K562 (cell line): ENCODE results near the gene PIP5KL1. TPM values are rescaled to one million over a fixed set of nuclear protein-coding genes. Genes with fewer than 3 reads are reported as not detected.

ENCODE experiments used
- ATAC-seq: fragments of 200-7000 bp; cut with Tn5 transposase; 3 replicates; pipeline ENCODE4 v1.9.1; 2020; ENCODE audit warnings: moderate library complexity
- BruUV-seq: library from RNA; stranded (reverse); fragments of 400-500 nt; replicated peaks from 2 replicates; lab custom pipeline; 2021; lab: Mats Ljungman, UMichigan
- CTCF ChIA-PET: fragments of 300-600 bp; formaldehyde crosslinking; extraction: SDS; loops from one replicate; lab custom pipeline; 2021; ENCODE audit warnings: low intra/inter-chr PET ratio; lab: Yijun Ruan, JAX
- POLR2A ChIA-PET: fragments of 300-600, 350-650 bp; sonication (Branson Sonifier 250); formaldehyde crosslinking; extraction: SDS; loops from one replicate; lab custom pipeline; 2021; ENCODE audit warnings: antibody characterized with exemption, inconsistent platforms; lab: Yijun Ruan, JAX
- DNase-seq, 4 experiments: peaks; one replicate each; pipeline versions ENCODE4 v3.0.0 to v3.0.0-alpha.2; 2011 to 2018; ENCODE audit warnings: low spot score in 3 of 4, mixed read lengths in 3 of 4; ENCODE audit errors: extremely low read depth in 1 of 4
- FAIRE-seq: peaks from 2 replicates; lab custom pipeline; 2011; peaks lifted over from hg19 to GRCh38; lab: Jason Lieb, UNC
- H2AFZ ChIP-seq: 2 replicates; pipeline ENCODE4 v1.6.0; 2011; ENCODE audit warnings: low read depth, low read length, control low read depth, inconsistent platforms
- H3K27ac ChIP-seq: fragments of 200-600 bp; 3 replicates; pipeline ENCODE4 v1.8.0; 2011; ENCODE audit warnings: low read depth, mild to moderate bottlenecking, control low read depth, inconsistent platforms, low read length, moderate library complexity, mixed read lengths; ENCODE audit errors: extremely low read depth
- H3K27me3 ChIP-seq, 2 experiments: fragments of 300-600 bp in 1 of 2; 2 replicates in 1 of 2; 3 replicates in 1 of 2; pipeline versions ENCODE4 v1.6.0 to v1.8.0; 2011; ENCODE audit warnings: inconsistent platforms in 2 of 2, low read length in 2 of 2, mild to moderate bottlenecking in 1 of 2, mixed read lengths in 1 of 2, moderate library complexity in 1 of 2; ENCODE audit not compliant: control insufficient read depth in 2 of 2, insufficient read depth in 2 of 2
- H3K36me3 ChIP-seq: fragments of 300-600 bp; 3 replicates; pipeline ENCODE4 v1.8.0; 2011; ENCODE audit warnings: mild to moderate bottlenecking, low read length, inconsistent platforms; ENCODE audit not compliant: control insufficient read depth, insufficient read depth
- H3K4me1 ChIP-seq, 2 experiments: fragments of 200-600 bp in 1 of 2; replicated peaks in 1 of 2; 2 replicates in 1 of 2; 3 replicates in 1 of 2; pipeline versions ENCODE4 v1.5.1 to v1.8.0; 2011; ENCODE audit warnings: inconsistent platforms in 2 of 2, low read length in 2 of 2, mild to moderate bottlenecking in 1 of 2, mixed read lengths in 1 of 2, moderate library complexity in 1 of 2; ENCODE audit not compliant: control insufficient read depth in 2 of 2, insufficient read depth in 2 of 2
- H3K4me2 ChIP-seq: 2 replicates; pipeline ENCODE4 v1.6.1; 2011; ENCODE audit warnings: low read length, control low read depth, inconsistent platforms, mixed read lengths; ENCODE audit not compliant: insufficient read depth
- H3K4me3 ChIP-seq: fragments of 200-600 bp; sonication (generic), shearing (Covaris generic); 2 replicates; pipeline ENCODE4 v1.5.1; 2016; ENCODE audit warnings: control low read depth, inconsistent platforms
- H3K79me2 ChIP-seq: fragments of 200-600 bp; 3 replicates; pipeline ENCODE4 v1.8.0; 2011; ENCODE audit warnings: low read length, inconsistent platforms; ENCODE audit not compliant: control insufficient read depth, insufficient read depth
- H3K9ac ChIP-seq, 2 experiments: 2 replicates each; pipeline versions ENCODE4 v1.6.0 to v1.6.1; 2011; ENCODE audit warnings: low read depth in 2 of 2, low read length in 2 of 2, control low read depth in 1 of 2, inconsistent platforms in 1 of 2, mild to moderate bottlenecking in 1 of 2, mixed read lengths in 1 of 2; ENCODE audit not compliant: insufficient read depth in 1 of 2
- H3K9me1 ChIP-seq: one replicate; pipeline ENCODE4 v1.6.0; 2011; ENCODE audit warnings: inconsistent platforms, mild to moderate bottlenecking, low read length, moderate library complexity; ENCODE audit not compliant: control insufficient read depth, insufficient read depth
- H3K9me3 ChIP-seq: replicated peaks from 2 replicates; pipeline ENCODE4 v1.5.1; 2011; ENCODE audit warnings: low read depth, low read length, inconsistent platforms; ENCODE audit not compliant: control insufficient read depth, insufficient read depth
- H4K20me1 ChIP-seq: replicated peaks from 2 replicates; pipeline ENCODE4 v1.6.1; 2011; ENCODE audit warnings: low read length, inconsistent platforms, mixed read lengths; ENCODE audit not compliant: control insufficient read depth, insufficient read depth
- HEY1 ChIP-seq: fragments of 250-450 bp; sonication (Bioruptor Pico); IDR thresholded peaks from 2 replicates; pipeline ENCODE4 v1.5.0; 2020; ENCODE audit warnings: mild to moderate bottlenecking, moderate library complexity, borderline replicate concordance
- HNRNPUL1 ChIP-seq: fragments of 200-400 bp; formaldehyde crosslinking; IDR thresholded peaks from 2 replicates; pipeline ENCODE4 v1.6.1; 2017; ENCODE audit warnings: low read length
- MBD1 ChIP-seq: fragments of 250-450 bp; sonication (Bioruptor Pico); IDR thresholded peaks from 2 replicates; pipeline ENCODE4 v1.8.0; 2022; ENCODE audit warnings: inconsistent platforms
- PBX2 ChIP-seq, 2 experiments: IDR thresholded peaks in 1 of 2; conservative IDR thresholded peaks in 1 of 2; 2 replicates each; pipeline ENCODE4 v1.6.1; 2016; ENCODE audit warnings: low read depth in 2 of 2, mild to moderate bottlenecking in 1 of 2, missing compliant biosample characterization in 1 of 2, missing genetic modification characterization in 1 of 2, moderate library complexity in 1 of 2
- PHB ChIP-seq: fragments of 250-450 bp; sonication (Bioruptor Pico); IDR thresholded peaks from 2 replicates; pipeline ENCODE4 v1.5.0; 2021
- SIN3A ChIP-seq, 2 experiments: fragments of 150-350 bp in 1 of 2; IDR thresholded peaks; 2 replicates each; pipeline ENCODE4 v1.6.1; 2011 to 2016; ENCODE audit warnings: borderline replicate concordance in 2 of 2, low read depth in 2 of 2, low read length in 2 of 2, mild to moderate bottlenecking in 2 of 2, moderate library complexity in 2 of 2; ENCODE audit not compliant: control insufficient read depth in 1 of 2
- SMC3 ChIP-seq: conservative IDR thresholded peaks from 2 replicates; pipeline ENCODE4 v1.6.1; 2011; ENCODE audit warnings: low read depth, low read length, improper control_type of control experiment; ENCODE audit not compliant: insufficient read depth
- SP1 ChIP-seq: sonication (generic); formaldehyde crosslinking; IDR thresholded peaks from 2 replicates; pipeline ENCODE4 v1.8.1; 2022; ENCODE audit warnings: mild to moderate bottlenecking, missing genetic modification reagents
- ZNF830 ChIP-seq: fragments of 250-450 bp; sonication (Bioruptor Pico); IDR thresholded peaks from 2 replicates; pipeline ENCODE4 v1.5.0; 2021; ENCODE audit warnings: mild to moderate bottlenecking
- WGBS: fragments of 100-300 bp; shearing (Covaris generic); methylation state at CpG from one replicate; pipeline ENCODE4 v1.1.6; 2016; ENCODE audit warnings: low coverage, mixed read lengths; ENCODE audit not compliant: insufficient coverage; ENCODE audit errors: missing lambda C conversion rate; 5-methylcytosine and 5-hydroxymethylcytosine counted together
- in situ Hi-C: fragments of 300-500 bp; cut with MboI; formaldehyde crosslinking; loops from 4 replicates; pipeline ENCODE4 v1.15.0; 2018; ENCODE audit warnings: inconsistent platforms, mixed read lengths
- intact Hi-C: fragments of 100-400 bp; cut with micrococcal nuclease; formaldehyde crosslinking; loops from 2 replicates; pipeline ENCODE4 v1.14.2; 2022
- polyA plus RNA-seq, 8 experiments: library from polyadenylated mRNA; depleted of rRNA in 4 of 8; stranded (reverse) in 5 of 8; unstranded in 3 of 8; fragments of >200 nt; fragmentation: Nextera tagmentation in 2 of 8; fragmentation: Illumina TruSeq in 1 of 8; extraction: Ambion mirVana in 2 of 8; extraction: Trizol in 1 of 8; gene quantifications; 2 replicates each; pipeline versions ENCODE4 v1.2.1 to v1.2.3, GENCODE V29; 2011 to 2014; ENCODE audit warnings: inconsistent platforms in 1 of 8, missing spikeins in 1 of 8
- total RNA-seq, 7 experiments: library from RNA; depleted of rRNA in 6 of 7; stranded (reverse); fragments of >200 nt in 6 of 7; fragmentation: Illumina TruSeq in 2 of 7; extraction: Trizol in 2 of 7; gene quantifications; 2 replicates each; pipeline versions ENCODE4 v1.2.1 to v1.2.3, GENCODE V29; 2011 to 2021; ENCODE audit warnings: low replicate concordance in 1 of 7

Gene PIP5KL1
- total and polyA plus RNA-seq, 9 of the 15 experiments (the other 6 are each of a cell fraction or from before 2014, with no cell fraction given) = 0.18 to 4.8 (median 1.2) TPM

GRCh38 chr9:127917603-127918002 is 13.0 kb downstream of the PIP5KL1 start:
- ChIA-PET CTCF (no interaction called here), POLR2A (interaction anchor here (1.0 to 1.2 kb wide), 3 partner anchors 13 to 19 kb away, joined by 3 to 5 read pairs (median 4); no protein-coding TSS in a partner anchor)
- H3K9me3 ChIP-seq = no peaks in the 10 kb centered on the region
- TF ChIP-seq PHB (CRISPR knock-in tag) = no peak
- no peak for TF ChIP-seq SP1
- no peak for TF ChIP-seq HEY1 (CRISPR knock-in tag)
- TF ChIP-seq HNRNPUL1 = no peak
- no peak for TF ChIP-seq SMC3
- no peak for TF ChIP-seq SIN3A (IDR thresholded peaks at IDR 0.05; ENCODE audit: borderline replicate concordance in 2 of 2, control insufficient read depth in 1 of 2, low read depth in 2 of 2, low read length in 2 of 2)
- no peak for TF ChIP-seq PBX2 (CRISPR knock-in tag; IDR thresholded peaks at IDR 0.05; ENCODE audit: low read depth)
- no peak for TF ChIP-seq PBX2 (tag; conservative IDR thresholded peaks at IDR 0.05; ENCODE audit: low read depth)
- no peak for TF ChIP-seq ZNF830
- no peak for TF ChIP-seq MBD1 (CRISPR knock-in tag)
- H3K27ac ChIP-seq = no peak overlapping the region
- 46% methylated on average over 6 of the region's 6 CpGs for WGBS
- H3K4me2 ChIP-seq = peak overlapping the region; percentile 71; the same call in 1 of the 2 replicates
- no peaks in the 10 kb centered on the region for H3K9me1 ChIP-seq
- ATAC-seq (no peak), DNase-seq (no peak), FAIRE-seq (no peak)
- H3K36me3 ChIP-seq = peaks cover 16% of the 10 kb centered on the region; the same call in 2 of the 3 replicates
- H2AFZ ChIP-seq = peak overlapping the region; percentile 63
- H4K20me1 ChIP-seq = no peaks in the 10 kb centered on the region
- BruUV-seq = no TSS peak
- intact Hi-C loops = loop anchor here (2.0 to 10.0 kb wide), 3 partner anchors 21 to 413 kb away; no protein-coding TSS in a partner anchor
- H3K9ac ChIP-seq = peak overlapping the region in 1 of 2 experiments; percentile 58; a peak in 1 of 4 replicates
- peaks cover 17% of the 10 kb centered on the region for H3K79me2 ChIP-seq
- H3K27me3 ChIP-seq = no peaks in the 10 kb centered on the region
- H3K4me1 ChIP-seq = peaks cover 38 to 57% of the 10 kb centered on the region in 2 experiments
- in situ Hi-C loops = loop anchor here (5.0 to 25.0 kb wide), 3 partner anchors 180 to 980 kb away; partner anchors contain the start of gene TOR2A
- no peak overlapping the region for H3K4me3 ChIP-seq
